HUES48 (cell line): Measurements from ENCODE around the gene BNIPL.

ENCODE experiments used
- H3K27ac ChIP-seq: one replicate; pipeline ENCODE4 v1.7.0; 2013; ENCODE audit warnings: low read depth, low read length, inconsistent platforms
- H3K27me3 ChIP-seq: 2 replicates; pipeline ENCODE4 v1.6.1; 2013; ENCODE audit warnings: mild to moderate bottlenecking, low read length; ENCODE audit not compliant: control insufficient read depth, insufficient read depth
- H3K36me3 ChIP-seq: 2 replicates; pipeline ENCODE4 v1.6.1; 2013; ENCODE audit warnings: low read length; ENCODE audit not compliant: control insufficient read depth, insufficient read depth
- H3K4me1 ChIP-seq: 2 replicates; pipeline ENCODE4 v1.6.1; 2013; ENCODE audit warnings: mild to moderate bottlenecking, low read length; ENCODE audit not compliant: control insufficient read depth, insufficient read depth
- H3K4me3 ChIP-seq: 2 replicates; pipeline ENCODE4 v1.5.1; 2013; ENCODE audit warnings: mild to moderate bottlenecking, low read depth, low read length
- H3K9ac ChIP-seq: 2 replicates; pipeline ENCODE4 v1.6.1; 2013; ENCODE audit warnings: mild to moderate bottlenecking, low read depth, low read length, moderate library complexity
- H3K9me3 ChIP-seq: 2 replicates; pipeline ENCODE4 v1.6.1; 2013; ENCODE audit warnings: low read length; ENCODE audit not compliant: control insufficient read depth, insufficient read depth

BNIPL gene

GRCh38 chr1:151047591-151047924, 11.2 kb downstream of the BNIPL start, which contains the start of gene C1orf56:
Gene C1orf56, plus strand, starts transcription at chr1:151047751. Its CDS starts 97 bp downstream, at chr1:151047848.
- no peaks in the 10 kb centered on the region for H3K9me3 ChIP-seq
- peak within 1 kb of the TSS; percentile 86 for H3K4me3 ChIP-seq
- H3K27ac ChIP-seq = peak within 1 kb of the TSS; percentile 87
- H3K27me3 ChIP-seq = no peaks in the 10 kb centered on the region
- peaks cover 25% of the 10 kb centered on the region for H3K36me3 ChIP-seq
- no peaks in the 10 kb centered on the region; the same call in 1 of the 2 replicates for H3K4me1 ChIP-seq
- H3K9ac ChIP-seq = peak within 1 kb of the TSS; percentile 92

GRCh38 chr1:151047925-151048644, 11.7 kb downstream of the BNIPL start:
- Histone ChIP-seq H3K27ac (peak overlapping the region; percentile 87), H3K4me1 (no peaks in the 10 kb centered on the region; the same call in 1 of the 2 replicates), H3K4me3 (peak overlapping the region; percentile 86), H3K36me3 (peaks cover 30% of the 10 kb centered on the region), H3K27me3 (no peaks in the 10 kb centered on the region), H3K9me3 (no peaks in the 10 kb centered on the region), H3K9ac (peak overlapping the region; percentile 92)

- no peak overlapping the region for H3K27ac ChIP-seq
- no peaks in the 10 kb centered on the region for H3K9me3 ChIP-seq
- H3K9ac ChIP-seq = no peak overlapping the region
- H3K4me3 ChIP-seq = peak overlapping the region; percentile 86
- peaks cover 36% of the 10 kb centered on the region for H3K36me3 ChIP-seq
- no peaks in the 10 kb centered on the region; the same call in 1 of the 2 replicates for H3K4me1 ChIP-seq
- H3K27me3 ChIP-seq = no peaks in the 10 kb centered on the region
These were observed 12.3 kb downstream of the BNIPL start for GRCh38 chr1:151048645-151049032.

- H3K36me3 ChIP-seq = peaks cover 44% of the 10 kb centered on the region
- no peak overlapping the region for H3K4me3 ChIP-seq
- H3K27ac ChIP-seq = no peak overlapping the region
- H3K9me3 ChIP-seq = no peaks in the 10 kb centered on the region
- H3K9ac ChIP-seq = no peak overlapping the region
- no peaks in the 10 kb centered on the region; the same call in 1 of the 2 replicates for H3K4me1 ChIP-seq
- H3K27me3 ChIP-seq = no peaks in the 10 kb centered on the region
These were observed 13.1 kb downstream of the BNIPL start for GRCh38 chr1:151049458-151049857.

- Histone ChIP-seq H3K4me3 (no peak overlapping the region), H3K27ac (no peak overlapping the region), H3K27me3 (no peaks in the 10 kb centered on the region), H3K9me3 (no peaks in the 10 kb centered on the region), H3K4me1 (no peaks in the 10 kb centered on the region; the same call in 1 of the 2 replicates), H3K9ac (no peak overlapping the region), H3K36me3 (peaks cover 51% of the 10 kb centered on the region)
These were observed 13.8 kb downstream of the BNIPL start for GRCh38 chr1:151050051-151050688.

GRCh38 chr1:151051356-151052009, 15.1 kb downstream of the BNIPL start:
- Histone ChIP-seq H3K9me3 (no peaks in the 10 kb centered on the region), H3K27me3 (no peaks in the 10 kb centered on the region), H3K36me3 (peaks cover 64% of the 10 kb centered on the region), H3K4me3 (no peak overlapping the region), H3K9ac (no peak overlapping the region), H3K27ac (no peak overlapping the region), H3K4me1 (peaks cover 1% of the 10 kb centered on the region; the same call in 1 of the 2 replicates)

- Histone ChIP-seq H3K9me3 (no peaks in the 10 kb centered on the region), H3K27ac (no peak overlapping the region), H3K36me3 (peaks cover 68% of the 10 kb centered on the region), H3K9ac (no peak overlapping the region), H3K4me1 (peaks cover 13% of the 10 kb centered on the region), H3K27me3 (no peaks in the 10 kb centered on the region), H3K4me3 (no peak overlapping the region)
These were observed 18.7 kb downstream of the BNIPL start for GRCh38 chr1:151054971-151055547.

- H3K9me3 ChIP-seq = no peaks in the 10 kb centered on the region
- no peak overlapping the region for H3K27ac ChIP-seq
- peaks cover 62% of the 10 kb centered on the region for H3K36me3 ChIP-seq
- H3K9ac ChIP-seq = no peak overlapping the region
- H3K27me3 ChIP-seq = no peaks in the 10 kb centered on the region
- H3K4me3 ChIP-seq = no peak overlapping the region
- peaks cover 13% of the 10 kb centered on the region for H3K4me1 ChIP-seq
These were observed 19.2 kb downstream of the BNIPL start for GRCh38 chr1:151055581-151055980.

- H3K9me3 ChIP-seq = no peaks in the 10 kb centered on the region
- peaks cover 57% of the 10 kb centered on the region for H3K36me3 ChIP-seq
- no peaks in the 10 kb centered on the region for H3K27me3 ChIP-seq
- peaks cover 13% of the 10 kb centered on the region for H3K4me1 ChIP-seq
- no peak overlapping the region for H3K27ac ChIP-seq
- H3K4me3 ChIP-seq = no peak overlapping the region
- no peak overlapping the region; the same call in 1 of the 2 replicates for H3K9ac ChIP-seq
These were observed 19.8 kb downstream of the BNIPL start for GRCh38 chr1:151056149-151056548.

- Histone ChIP-seq H3K27ac (peak overlapping the region; percentile 92), H3K9me3 (no peaks in the 10 kb centered on the region), H3K27me3 (no peaks in the 10 kb centered on the region), H3K36me3 (peaks cover 37% of the 10 kb centered on the region), H3K4me3 (peak overlapping the region; percentile 93), H3K9ac (peak overlapping the region; percentile 84), H3K4me1 (peaks cover 27% of the 10 kb centered on the region)
These were observed 22.3 kb downstream of the BNIPL start for GRCh38 chr1:151058692-151059091.
